Suppressor macrophage treated with lipopolysaccharide for 1 hour (primary cell): ENCODE data around the gene LRRC43.
"Not testable (repeated sequence)": the region's sequence is repeated elsewhere in the genome, so short reads cannot be mapped to it uniquely, and the experiment has no call there.

Experiments
- DNase-seq, 3 donors: peaks; one replicate each; pipeline ENCODE4 v3.0.0-alpha.2; 2020 to 2022

Gene LRRC43

GRCh38 chr12:122197612-122197966 lies 14.7 kb downstream of the LRRC43 start:
- peak; percentile 47 to 66 (median 56) for DNase-seq

DNA sequence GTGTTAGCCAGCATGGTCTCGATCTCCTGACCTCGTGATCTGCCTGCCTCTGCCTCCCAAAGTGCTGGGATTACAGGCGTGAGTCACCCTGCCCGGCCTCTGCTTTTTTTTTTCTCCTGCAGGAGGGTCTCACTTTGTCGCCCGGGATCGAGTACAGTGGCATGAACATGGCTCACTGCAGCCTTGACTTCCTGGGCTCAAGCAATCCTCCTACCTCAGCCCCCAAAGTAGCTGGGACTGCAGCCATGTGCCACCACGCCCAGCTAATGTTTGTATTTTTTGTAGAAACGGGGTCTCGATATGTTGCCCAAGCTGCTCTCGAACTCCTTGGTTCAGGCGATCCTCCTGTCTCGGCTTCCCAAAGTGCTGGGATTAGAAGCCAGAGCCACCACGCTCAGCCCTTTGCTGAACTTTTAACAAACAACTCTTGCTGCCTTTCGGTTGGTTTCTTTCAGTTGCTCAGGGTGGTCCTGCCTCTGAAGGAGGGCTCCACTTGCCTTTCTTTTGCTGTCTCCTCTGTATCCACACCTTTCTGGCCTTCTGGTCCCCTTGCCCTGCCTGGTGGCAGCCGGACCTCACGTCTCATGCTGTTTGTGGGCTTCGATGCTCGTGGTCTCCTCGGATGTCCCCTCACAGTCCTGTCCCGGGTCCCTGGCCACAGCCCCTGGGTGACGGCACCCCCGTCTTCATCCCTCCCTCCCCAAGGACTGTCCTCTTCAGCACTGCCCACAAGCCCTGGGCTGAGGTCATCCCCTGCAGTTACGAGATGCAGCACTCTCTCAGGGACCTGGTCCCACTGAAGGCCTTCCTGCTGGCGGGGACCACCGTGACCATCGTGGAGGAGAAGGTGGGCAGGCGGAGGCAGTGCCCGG lies 16.8 kb downstream of the LRRC43 start:
- DNase-seq = no peak

- DNase-seq = no peak
Observed at GRCh38 chr12:122200541-122201175, 17.7 kb downstream of the LRRC43 start.

DNA sequence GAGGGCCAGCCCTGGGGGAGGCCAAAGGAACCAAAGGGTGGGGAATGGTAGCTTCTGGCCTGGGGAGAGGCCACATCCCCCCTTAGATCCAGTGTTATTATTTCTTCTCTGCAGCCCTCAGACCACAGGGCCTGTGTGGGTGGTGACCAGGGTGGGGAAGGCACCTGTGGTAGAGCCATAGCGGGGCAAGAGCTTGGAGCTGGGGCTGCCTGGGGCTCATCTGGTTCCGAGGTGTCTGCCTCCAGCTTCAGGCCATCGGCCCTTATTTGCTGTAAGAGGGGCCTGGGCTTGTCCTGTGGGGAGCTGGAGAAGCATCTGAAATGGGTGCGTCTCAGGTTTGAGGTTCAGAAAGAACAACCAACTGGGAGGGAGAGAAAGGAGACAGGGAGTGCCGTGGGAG lies 18.5 kb downstream of the LRRC43 start:
- DNase-seq = no peak

- no peak for DNase-seq
Observed at GRCh38 chr12:122202017-122202416, 19.1 kb downstream of the LRRC43 start.

DNA sequence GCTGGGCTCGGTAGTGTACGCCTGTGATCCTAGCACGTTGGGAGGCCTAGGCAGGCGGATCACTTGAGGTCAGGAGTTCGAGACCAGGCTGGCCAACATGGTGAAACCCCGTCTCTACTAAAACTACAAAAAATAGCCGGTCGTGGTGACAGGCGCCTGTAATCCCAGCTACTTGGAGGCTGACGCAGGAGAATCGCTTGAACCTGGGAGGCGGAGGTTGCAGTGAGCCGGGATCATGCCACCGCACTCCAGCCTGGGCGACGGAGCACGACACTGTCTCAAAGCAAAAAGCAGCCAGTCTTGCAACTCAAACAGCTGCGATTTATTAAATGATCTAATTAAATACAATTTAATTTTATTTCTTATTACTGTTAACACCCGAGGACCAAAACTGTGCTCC lies 19.9 kb downstream of the LRRC43 start:
- not testable (repeated sequence) for DNase-seq

DNA sequence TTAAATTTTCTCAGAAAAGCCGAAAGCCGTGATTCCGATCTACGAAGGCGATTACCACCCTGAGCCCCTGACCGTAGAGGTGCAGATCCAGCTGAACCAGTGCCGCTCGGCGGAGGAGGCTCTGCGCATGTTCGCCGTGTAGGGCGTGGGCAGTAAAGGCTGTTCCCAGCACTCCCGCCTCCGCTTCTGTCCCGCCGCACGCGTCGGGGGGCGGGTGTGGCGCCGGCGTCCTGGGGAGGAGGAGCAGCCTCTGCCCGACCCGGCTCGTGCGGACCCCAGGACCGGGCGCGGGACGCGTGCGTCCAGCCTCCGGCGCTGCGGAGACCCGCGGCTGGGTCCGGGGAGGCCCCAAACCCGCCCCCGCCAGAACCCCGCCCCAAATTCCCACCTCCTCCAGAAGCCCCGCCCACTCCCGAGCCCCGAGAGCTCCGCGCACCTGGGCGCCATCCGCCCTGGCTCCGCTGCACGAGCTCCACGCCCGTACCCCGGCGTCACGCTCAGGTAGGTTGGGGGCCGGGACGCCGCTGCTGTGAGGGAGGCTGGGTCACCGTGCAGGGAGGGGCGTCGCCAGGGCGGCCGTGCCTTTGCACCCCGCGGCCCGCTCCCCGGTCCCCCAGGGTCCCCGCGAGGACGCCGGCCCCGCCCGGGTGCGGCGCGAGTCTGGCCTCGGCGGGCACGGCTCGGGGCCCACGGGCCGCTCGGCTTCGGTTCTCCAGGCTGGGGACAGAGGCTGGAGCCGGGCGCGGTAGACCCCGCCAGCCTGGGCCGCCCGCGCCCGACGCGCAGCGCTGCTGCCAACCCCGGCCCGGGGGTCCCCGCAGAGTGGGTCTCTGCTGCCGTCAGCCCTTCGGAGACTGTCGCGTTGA lies 20.6 kb downstream of the LRRC43 start, which contains the start of gene B3GNT4:
Gene B3GNT4 (plus strand): TSS at position 409 of the 866 bp plus-strand sequence. CDS start 910 bp downstream, outside the sequence.
- DNase-seq = peak; percentile 63 to 78 (median 75)

DNA sequence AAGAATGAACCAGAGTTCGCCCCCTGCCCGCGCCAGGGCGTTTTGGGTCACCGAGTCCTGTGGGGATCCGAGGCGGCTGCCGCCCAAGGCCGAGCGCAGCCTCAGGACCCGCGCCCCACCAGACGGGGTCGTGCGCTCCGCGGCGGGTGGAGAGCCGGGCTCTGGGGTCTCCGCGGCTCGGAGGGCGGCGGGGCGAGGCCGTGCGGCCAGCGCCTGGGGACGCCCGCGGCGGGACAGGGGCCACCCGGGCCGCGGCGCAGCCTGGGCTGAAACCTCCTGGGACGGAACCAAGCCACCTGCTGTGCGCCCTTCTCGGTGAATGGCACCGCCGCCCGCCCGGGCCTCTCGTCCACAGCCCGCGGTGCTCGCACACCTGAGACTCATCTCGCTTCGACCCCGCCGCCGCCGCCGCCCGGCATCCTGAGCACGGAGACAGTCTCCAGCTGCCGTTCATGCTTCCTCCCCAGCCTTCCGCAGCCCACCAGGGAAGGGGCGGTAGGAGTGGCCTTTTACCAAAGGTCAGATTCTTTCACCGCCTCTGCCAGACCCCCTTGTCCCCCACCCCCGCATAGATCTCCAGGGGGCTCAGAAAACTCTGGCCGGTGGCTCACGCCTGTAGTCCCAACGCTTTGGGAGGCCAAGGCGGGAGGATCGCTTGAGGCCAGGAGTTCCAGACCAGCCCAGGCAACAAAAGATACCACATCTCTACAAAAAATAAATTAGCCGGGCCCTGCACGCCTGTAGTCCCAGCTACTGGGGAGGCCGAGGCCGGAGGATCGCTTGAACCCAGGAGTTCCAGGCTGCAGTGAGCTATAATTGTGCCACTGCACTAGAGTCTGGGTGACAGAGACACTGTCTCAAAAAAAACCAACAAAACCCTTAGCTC lies 21.5 kb downstream of the LRRC43 start:
- peak in 1 of 3 donors; percentile 13 for DNase-seq

- no peak for DNase-seq
Observed at GRCh38 chr12:122205053-122205925, 22.4 kb downstream of the LRRC43 start.

DNA sequence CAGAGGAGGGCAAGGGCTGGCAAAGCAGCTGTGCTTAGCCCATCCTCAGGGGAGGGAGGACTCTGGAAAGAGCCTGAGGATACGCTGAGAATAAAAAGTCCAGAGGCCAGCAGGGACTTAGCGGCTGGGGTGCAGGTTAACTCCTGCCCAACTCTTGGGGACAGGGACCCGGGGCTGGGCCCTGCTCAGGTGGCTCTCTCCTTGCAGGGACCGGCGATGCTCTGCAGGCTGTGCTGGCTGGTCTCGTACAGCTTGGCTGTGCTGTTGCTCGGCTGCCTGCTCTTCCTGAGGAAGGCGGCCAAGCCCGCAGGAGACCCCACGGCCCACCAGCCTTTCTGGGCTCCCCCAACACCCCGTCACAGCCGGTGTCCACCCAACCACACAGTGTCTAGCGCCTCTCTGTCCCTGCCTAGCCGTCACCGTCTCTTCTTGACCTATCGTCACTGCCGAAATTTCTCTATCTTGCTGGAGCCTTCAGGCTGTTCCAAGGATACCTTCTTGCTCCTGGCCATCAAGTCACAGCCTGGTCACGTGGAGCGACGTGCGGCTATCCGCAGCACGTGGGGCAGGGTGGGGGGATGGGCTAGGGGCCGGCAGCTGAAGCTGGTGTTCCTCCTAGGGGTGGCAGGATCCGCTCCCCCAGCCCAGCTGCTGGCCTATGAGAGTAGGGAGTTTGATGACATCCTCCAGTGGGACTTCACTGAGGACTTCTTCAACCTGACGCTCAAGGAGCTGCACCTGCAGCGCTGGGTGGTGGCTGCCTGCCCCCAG lies 23.4 kb downstream of the LRRC43 start:
- no peak for DNase-seq

- no peak for DNase-seq
Observed at GRCh38 chr12:122206976-122207375, 24.1 kb downstream of the LRRC43 start.

DNA sequence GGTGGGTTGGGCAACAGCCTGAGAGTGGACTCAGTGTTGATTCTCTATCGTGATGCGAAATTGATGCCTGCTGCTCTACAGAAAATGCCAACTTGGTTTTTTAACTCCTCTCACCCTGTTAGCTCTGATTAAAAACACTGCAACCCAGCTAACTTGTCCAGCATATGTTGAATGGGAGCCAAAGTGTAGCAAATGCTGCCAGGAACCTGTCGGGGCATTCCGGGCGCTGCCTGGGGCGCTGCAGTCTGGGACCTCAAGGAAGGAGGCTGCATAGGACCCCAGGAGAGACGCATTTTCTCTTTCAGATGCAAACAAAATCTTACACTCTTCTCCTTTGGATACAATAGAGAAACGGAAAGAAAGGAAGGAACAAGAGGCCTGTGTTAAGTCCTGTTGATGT lies 24.5 kb downstream of the LRRC43 start:
- DNase-seq = no peak

GRCh38 chr12:122208073-122208820 lies 25.3 kb downstream of the LRRC43 start:
- DNase-seq = no peak

- peak; percentile 53 to 73 (median 55) for DNase-seq
Observed at GRCh38 chr12:122215771-122216170, 32.8 kb downstream of the LRRC43 start.

GRCh38 chr12:122216445-122216844 lies 33.5 kb downstream of the LRRC43 start:
- DNase-seq = no peak

- peak; percentile 100 for DNase-seq
Observed at GRCh38 chr12:122225683-122226365, 42.9 kb downstream of the LRRC43 start, which contains the start of gene DIABLO. TSS of gene DIABLO (minus strand) at chr12:122226052. CDS start at chr12:122226014, 38 bp downstream.

DNA sequence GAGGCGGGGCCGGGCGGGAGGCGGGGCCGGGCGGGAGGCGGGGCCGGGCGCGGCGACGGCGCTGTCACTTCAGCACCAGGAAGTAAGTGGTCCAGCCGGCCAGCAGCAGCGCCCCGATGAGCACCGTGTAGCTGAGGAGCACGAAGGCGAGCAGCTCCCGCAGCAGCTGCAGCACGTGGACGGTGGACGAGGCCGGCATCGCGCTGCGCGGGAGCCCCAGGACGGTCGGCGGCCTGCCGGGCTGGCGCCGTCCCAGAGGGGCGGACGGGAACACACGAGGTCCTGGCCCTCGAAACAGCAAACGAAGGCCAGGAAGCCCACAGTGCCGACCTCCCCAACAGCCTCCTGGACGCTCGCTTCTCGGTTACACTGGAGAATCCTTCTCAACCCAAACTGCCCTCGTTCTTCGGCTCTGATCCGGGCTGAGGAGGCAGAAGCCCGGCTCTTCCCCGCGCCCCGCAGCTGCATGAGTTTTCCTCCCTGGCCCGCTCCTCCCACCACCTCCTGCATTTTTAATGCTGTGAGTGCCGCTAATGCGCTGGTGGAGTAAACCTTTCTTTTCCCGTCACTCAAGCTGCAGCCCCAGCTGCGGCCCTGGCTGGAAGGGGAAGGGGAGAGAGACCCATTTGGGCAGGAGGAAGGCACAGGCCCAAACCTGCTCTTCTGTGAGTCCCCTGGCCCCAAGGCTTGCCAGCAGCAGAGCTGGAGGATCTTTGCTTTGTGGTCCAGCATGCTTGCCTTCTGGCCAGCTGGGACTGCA lies 43.6 kb downstream of the LRRC43 start:
- no peak for DNase-seq

GRCh38 chr12:122227341-122227740 lies 44.4 kb downstream of the LRRC43 start:
- DNase-seq = no peak
